GM12801 (cell line): ENCODE results near the gene ISG15.

Source experiments
- CTCF ChIP-seq: IDR thresholded peaks from one replicate; pipeline ENCODE4 v1.5.1; 2011; ENCODE audit warnings: control low read depth; ENCODE audit not compliant: insufficient read length; ENCODE audit errors: extremely low read depth

The ISG15 gene

GRCh38 chr1:967466-968343 is 45.6 kb upstream of the ISG15 start:
- no peak for TF ChIP-seq CTCF

GRCh38 chr1:969260-969855 is 43.9 kb upstream of the ISG15 start:
- no peak for TF ChIP-seq CTCF

GRCh38 chr1:970242-970972 is 42.9 kb upstream of the ISG15 start:
- TF ChIP-seq CTCF, result no peak

- no peak for TF ChIP-seq CTCF
Measured at GRCh38 chr1:970973-971730, 42.1 kb upstream of the ISG15 start.

GRCh38 chr1:971751-972506 is 41.4 kb upstream of the ISG15 start:
- no peak for TF ChIP-seq CTCF

- TF ChIP-seq CTCF, result no peak
Measured at GRCh38 chr1:972726-973458, 40.4 kb upstream of the ISG15 start.
